Measurements from ENCODE around the gene METTL25.

Gene METTL25

GRCh38 chr12:82468563-82468962, 110.2 kb downstream of the METTL25 start:
- no peak overlapping the region for H3K4me3 ChIP-seq (ENCODE audit: low read depth, low read length)

GRCh38 chr12:82470906-82471512, 112.7 kb downstream of the METTL25 start:
- no peak overlapping the region for H3K4me3 ChIP-seq (ENCODE audit: low read depth, low read length)

- H3K4me3 ChIP-seq (ENCODE audit: low read depth, low read length): no peak overlapping the region
Observed at GRCh38 chr12:82473111-82473754, 114.9 kb downstream of the METTL25 start.

- no peak overlapping the region for H3K4me3 ChIP-seq (ENCODE audit: low read depth, low read length)
Observed at GRCh38 chr12:82474181-82474797, 116.0 kb downstream of the METTL25 start.

DNA sequence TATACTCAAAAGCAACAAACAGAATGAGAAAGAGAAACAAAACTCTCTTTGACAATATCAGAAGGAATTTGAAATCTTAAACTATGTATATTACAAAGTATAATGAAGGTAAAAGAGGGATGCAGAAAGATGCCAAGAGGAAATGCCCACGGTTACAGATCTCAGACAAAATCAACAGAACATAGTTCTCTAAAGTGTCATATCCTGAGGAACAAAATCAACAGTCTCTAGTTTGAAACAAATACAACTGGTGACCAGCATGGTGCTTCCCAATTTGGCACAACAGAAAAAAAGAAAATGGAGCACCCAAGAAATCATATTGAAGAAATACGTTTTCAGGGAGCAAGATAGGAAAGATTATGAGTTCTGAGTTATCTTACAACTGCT, 116.5 kb downstream of the METTL25 start:
- H3K4me3 ChIP-seq (ENCODE audit: low read depth, low read length): no peak overlapping the region

DNA sequence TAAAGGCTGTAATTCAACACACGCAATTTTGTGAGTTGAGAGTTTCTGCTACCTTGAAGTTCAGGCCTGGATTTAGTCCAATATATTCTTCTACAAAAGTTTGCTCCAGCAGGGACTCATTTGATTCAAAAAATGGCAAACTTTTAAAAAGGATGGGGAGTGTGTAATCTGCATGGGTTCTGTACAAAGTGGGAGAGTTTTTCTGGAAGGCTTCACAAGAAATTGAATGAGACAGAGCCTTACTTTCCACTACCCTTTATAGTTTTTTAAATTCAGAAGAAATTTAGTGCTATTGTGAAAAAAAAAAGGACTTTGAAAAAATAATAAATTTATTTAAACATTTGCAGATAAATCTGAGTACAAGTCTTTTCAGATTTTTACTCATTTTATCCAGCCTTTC, 116.9 kb downstream of the METTL25 start:
- no peak overlapping the region for H3K4me3 ChIP-seq (ENCODE audit: low read depth, low read length)

DNA sequence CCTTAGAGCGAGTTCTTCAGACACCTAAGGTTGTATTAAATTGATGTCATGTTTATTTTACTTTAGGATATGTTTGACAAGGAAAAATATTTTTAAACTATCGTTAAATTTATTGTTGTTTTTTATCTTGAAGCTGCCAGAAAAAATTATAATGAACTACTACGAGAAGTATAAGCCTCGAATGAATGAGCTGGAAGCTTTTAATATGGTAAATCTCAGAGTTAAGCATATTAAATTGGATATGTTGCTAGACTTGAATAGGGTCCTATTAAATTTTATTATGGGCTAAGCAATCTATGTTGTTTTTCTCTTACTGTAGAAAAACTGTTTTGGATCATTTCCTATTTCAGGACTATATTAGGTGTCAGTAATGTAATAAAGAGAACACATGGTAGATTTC, 118.2 kb downstream of the METTL25 start:
- H3K4me3 ChIP-seq (ENCODE audit: low read depth, low read length): no peak overlapping the region

DNA sequence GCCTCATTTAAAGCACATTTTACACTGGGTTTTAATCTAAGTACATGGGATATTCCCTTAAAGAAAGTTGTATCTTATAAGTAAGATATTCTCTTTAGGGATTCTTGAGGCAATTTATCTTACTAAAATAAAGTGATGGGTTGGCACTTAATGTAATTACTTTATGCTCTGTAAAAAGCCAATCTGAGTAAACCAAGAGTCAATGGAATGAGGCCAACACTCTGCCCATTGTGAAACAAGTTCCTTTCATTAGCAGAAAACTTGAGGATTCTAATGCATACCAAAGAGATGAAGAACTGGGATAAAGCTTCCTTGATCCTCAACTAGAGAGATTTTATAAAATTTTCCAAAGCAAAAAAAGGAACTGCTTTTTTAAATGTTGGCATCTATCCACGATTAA, 121.2 kb downstream of the METTL25 start:
- no peak overlapping the region for H3K4me3 ChIP-seq (ENCODE audit: low read depth, low read length)

DNA sequence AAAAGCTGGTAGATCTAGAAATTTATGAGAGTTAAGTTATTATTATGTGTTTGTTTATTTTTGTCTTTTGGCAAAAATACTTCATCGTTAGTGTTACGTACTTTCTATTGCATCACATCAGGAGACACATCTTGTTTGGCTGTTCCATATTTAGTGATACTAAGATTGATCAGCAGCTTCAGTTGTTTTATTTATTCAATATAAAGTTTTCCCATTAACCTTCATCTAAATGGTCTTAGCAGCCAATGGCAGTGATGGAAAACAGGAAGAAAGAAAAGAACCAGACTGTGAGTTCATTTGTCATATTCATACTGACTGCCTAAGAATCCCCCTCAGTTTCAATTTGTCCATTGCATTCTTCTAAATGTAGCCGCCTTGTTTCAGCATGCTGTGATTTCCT, 122.3 kb downstream of the METTL25 start:
- no peak overlapping the region for H3K4me3 ChIP-seq (ENCODE audit: low read depth, low read length)

- H3K4me3 ChIP-seq (ENCODE audit: low read depth, low read length): no peak overlapping the region
Observed at GRCh38 chr12:82481954-82482353, 123.6 kb downstream of the METTL25 start.

GRCh38 chr12:82486524-82487235, 128.4 kb downstream of the METTL25 start:
- no peak overlapping the region for H3K4me3 ChIP-seq (ENCODE audit: low read depth, low read length)

GRCh38 chr12:82504409-82504808, 146.1 kb downstream of the METTL25 start:
- no peak overlapping the region for H3K4me3 ChIP-seq (ENCODE audit: low read depth, low read length)

GRCh38 chr12:82505150-82505549, 146.8 kb downstream of the METTL25 start:
- H3K4me3 ChIP-seq (ENCODE audit: low read depth, low read length): no peak overlapping the region

GRCh38 chr12:82507686-82508085, 149.4 kb downstream of the METTL25 start:
- no peak overlapping the region for H3K4me3 ChIP-seq (ENCODE audit: low read depth, low read length)

- no peak overlapping the region for H3K4me3 ChIP-seq (ENCODE audit: low read depth, low read length)
Observed at GRCh38 chr12:82510386-82510785, 152.1 kb downstream of the METTL25 start.

DNA sequence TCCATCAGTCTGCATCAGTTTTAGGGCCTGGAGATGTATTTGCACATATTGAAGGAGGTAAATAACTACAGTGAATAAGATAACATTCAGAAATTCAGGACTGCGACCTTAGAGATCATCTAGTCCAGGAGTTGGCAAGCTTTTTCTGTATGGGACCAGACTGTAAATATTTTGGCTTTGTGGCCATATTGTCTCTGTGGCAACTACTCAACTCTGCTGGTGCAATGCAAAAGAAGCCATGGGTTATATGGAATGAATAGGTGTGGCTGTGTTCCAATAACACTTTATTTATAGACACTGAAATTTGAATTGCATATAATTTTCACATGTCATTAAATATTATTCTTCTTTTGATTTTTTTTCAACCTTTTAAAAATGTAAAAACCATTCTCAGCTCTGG, 156.6 kb downstream of the METTL25 start:
- H3K4me3 ChIP-seq (ENCODE audit: low read depth, low read length): no peak overlapping the region

DNA sequence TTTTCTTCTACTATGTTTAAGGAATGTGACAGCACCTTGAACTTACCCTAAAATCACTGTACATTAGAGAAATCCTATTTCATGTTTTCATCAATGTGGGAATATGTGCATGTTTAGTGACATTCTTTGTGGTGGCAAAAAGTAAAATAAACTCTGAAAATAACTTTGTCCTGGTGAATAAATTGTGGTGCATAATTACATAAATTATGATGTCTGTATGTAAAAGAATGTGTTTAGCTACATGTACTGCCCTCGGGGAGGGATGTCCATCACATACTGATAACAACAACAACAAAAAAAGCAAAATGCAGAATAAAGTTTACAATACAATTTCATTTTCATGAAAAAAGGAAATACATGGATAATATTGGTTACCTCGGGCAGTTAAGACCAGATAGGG, 157.3 kb downstream of the METTL25 start:
- H3K4me3 ChIP-seq (ENCODE audit: low read depth, low read length): no peak overlapping the region

GRCh38 chr12:82517027-82517426, 158.7 kb downstream of the METTL25 start:
- no peak overlapping the region for H3K4me3 ChIP-seq (ENCODE audit: low read depth, low read length)

- no peak overlapping the region for H3K4me3 ChIP-seq (ENCODE audit: low read depth, low read length)
Observed at GRCh38 chr12:82517808-82518207, 159.5 kb downstream of the METTL25 start.

DNA sequence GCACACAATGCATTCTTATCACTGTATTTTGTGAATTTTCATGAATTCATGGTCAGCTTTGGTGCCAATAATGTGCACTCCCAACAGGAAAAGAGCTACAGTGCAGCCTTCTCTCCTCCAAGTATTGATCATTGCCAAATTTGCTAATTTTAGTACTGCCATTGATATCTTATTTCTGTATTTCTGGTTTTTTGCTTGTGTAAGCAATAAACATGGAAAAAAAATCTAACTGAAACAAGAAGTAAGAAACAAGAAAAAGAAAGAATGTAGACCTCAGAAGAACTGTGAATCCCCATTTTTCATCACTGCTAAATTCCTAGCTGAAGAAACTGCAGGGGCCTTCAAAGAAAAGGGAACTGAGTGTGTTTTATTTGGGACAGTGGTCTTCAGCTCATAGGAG, 161.2 kb downstream of the METTL25 start:
- H3K4me3 ChIP-seq (ENCODE audit: low read depth, low read length): no peak overlapping the region

GRCh38 chr12:82522285-82522684, 164.0 kb downstream of the METTL25 start:
- no peak overlapping the region for H3K4me3 ChIP-seq (ENCODE audit: low read depth, low read length)

- no peak overlapping the region for H3K4me3 ChIP-seq (ENCODE audit: low read depth, low read length)
Observed at GRCh38 chr12:82522762-82523161, 164.4 kb downstream of the METTL25 start.
